ENCODE measurements around the gene LIPT2. TPM values are rescaled to one million over a fixed set of nuclear protein-coding genes. Genes with fewer than 3 reads are reported as not detected.

LIPT2 gene
- total RNA-seq, 1 experiment from 2014 or later: 8.2 TPM

GRCh38 chr11:74476536-74476935 lies 17.0 kb downstream of the LIPT2 start:
- no peak overlapping the region for H2AK5ac ChIP-seq (ENCODE audit: insufficient read length, low read length)
- no peak overlapping the region for H2AFZ ChIP-seq (ENCODE audit: low read length)
- DNase-seq: no peak
- no peak overlapping the region for H2BK5ac ChIP-seq (ENCODE audit: insufficient read length, low read length)
- no peak overlapping the region for H4K91ac ChIP-seq (ENCODE audit: insufficient read length, low read depth, low read length)
- no peaks in the 10 kb centered on the region for H4K20me1 ChIP-seq (ENCODE audit: control insufficient read depth, insufficient read depth, insufficient read length)
- H3K27ac ChIP-seq (ENCODE audit: insufficient read length, low read depth, low read length): no peak overlapping the region
- Mint-ChIP-seq H3K9me3 (peaks cover 0 to 2% of the 10 kb centered on the region in 2 experiments; a peak in 1 of 5 replicates), H3K4me3 (no peak overlapping the region), H3K4me1 (no peaks in the 10 kb centered on the region), H3K27me3 (ENCODE audit: low read depth) (no peaks in the 10 kb centered on the region; the same call in none of the 2 replicates), H3K27ac (no peak overlapping the region), H3K36me3 (ENCODE audit: insufficient read depth in 1 of 3, low read depth in 3 of 3) (no peaks in the 10 kb centered on the region)
- TF ChIP-seq, protein P1, sequence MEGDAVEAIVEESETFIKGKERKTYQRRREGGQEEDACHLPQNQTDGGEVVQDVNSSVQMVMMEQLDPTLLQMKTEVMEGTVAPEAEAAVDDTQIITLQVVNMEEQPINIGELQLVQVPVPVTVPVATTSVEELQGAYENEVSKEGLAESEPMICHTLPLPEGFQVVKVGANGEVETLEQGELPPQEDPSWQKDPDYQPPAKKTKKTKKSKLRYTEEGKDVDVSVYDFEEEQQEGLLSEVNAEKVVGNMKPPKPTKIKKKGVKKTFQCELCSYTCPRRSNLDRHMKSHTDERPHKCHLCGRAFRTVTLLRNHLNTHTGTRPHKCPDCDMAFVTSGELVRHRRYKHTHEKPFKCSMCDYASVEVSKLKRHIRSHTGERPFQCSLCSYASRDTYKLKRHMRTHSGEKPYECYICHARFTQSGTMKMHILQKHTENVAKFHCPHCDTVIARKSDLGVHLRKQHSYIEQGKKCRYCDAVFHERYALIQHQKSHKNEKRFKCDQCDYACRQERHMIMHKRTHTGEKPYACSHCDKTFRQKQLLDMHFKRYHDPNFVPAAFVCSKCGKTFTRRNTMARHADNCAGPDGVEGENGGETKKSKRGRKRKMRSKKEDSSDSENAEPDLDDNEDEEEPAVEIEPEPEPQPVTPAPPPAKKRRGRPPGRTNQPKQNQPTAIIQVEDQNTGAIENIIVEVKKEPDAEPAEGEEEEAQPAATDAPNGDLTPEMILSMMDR (conservative IDR thresholded peaks at IDR 0.05): no peak
- no peaks in the 10 kb centered on the region for H3K9me3 ChIP-seq (ENCODE audit: control insufficient read depth, low read depth, low read length)
- no peak overlapping the region for H4K5ac ChIP-seq (ENCODE audit: insufficient read length, low read depth, low read length)
- no peak overlapping the region for H3K4me2 ChIP-seq (ENCODE audit: insufficient read depth, insufficient read length, low read length)
- no peak overlapping the region for H3K56ac ChIP-seq (ENCODE audit: insufficient read length, low read depth, low read length)
- no peak overlapping the region for H2BK20ac ChIP-seq (ENCODE audit: low read depth, low read length, poor library complexity, severe bottlenecking)
- no peaks in the 10 kb centered on the region for H3K79me2 ChIP-seq (ENCODE audit: insufficient read depth, low read length)
- no peak overlapping the region for H3K18ac ChIP-seq (ENCODE audit: insufficient read length, low read depth, low read length)
- no peak overlapping the region for H3K14ac ChIP-seq (ENCODE audit: insufficient read depth, low read length)
- H3K23me2 ChIP-seq (ENCODE audit: insufficient read length, low read depth, low read length, poor library complexity, severe bottlenecking): no peaks in the 10 kb centered on the region
- H3T11ph ChIP-seq (ENCODE audit: low read length): no peak overlapping the region
- no peak overlapping the region for H3K9ac ChIP-seq (ENCODE audit: extremely low read depth, insufficient read length, low read length)
- no peak overlapping the region for H2BK15ac ChIP-seq (ENCODE audit: low read depth, low read length)
- no peak overlapping the region for H4K8ac ChIP-seq (replicated peaks; ENCODE audit: insufficient read length, low read depth, low read length)
- no peaks in the 10 kb centered on the region for H3K27me3 ChIP-seq (ENCODE audit: insufficient read depth, low read length)
- no peak overlapping the region for H2BK12ac ChIP-seq (ENCODE audit: insufficient read length, low read depth, low read length)
- no CpG with 5 or more reads among the region's 2 CpGs for WGBS (ENCODE audit: extremely low coverage, insufficient read length, low lambda C conversion rate)
- no peak overlapping the region for H2BK120ac ChIP-seq (ENCODE audit: low read depth, low read length, poor library complexity, severe bottlenecking)
- H3K79me1 ChIP-seq (ENCODE audit: insufficient read depth, low read depth, low read length, poor library complexity, severe bottlenecking): no peaks in the 10 kb centered on the region
- no peaks in the 10 kb centered on the region for H3K4me1 ChIP-seq (ENCODE audit: insufficient read depth, low read length)
- no peak overlapping the region for H3K23ac ChIP-seq (ENCODE audit: insufficient read length, low read depth, low read length)
- no peak overlapping the region for H3K4ac ChIP-seq (ENCODE audit: low read depth, low read length)

Data from H9 (cell line).